ENCODE results near the gene RPGR.

Gene RPGR

GRCh38 chrX:38327775-38328081 is 419 bp upstream of the RPGR start:
- no peak for DNase-seq (ENCODE audit: low spot score)

DNA sequence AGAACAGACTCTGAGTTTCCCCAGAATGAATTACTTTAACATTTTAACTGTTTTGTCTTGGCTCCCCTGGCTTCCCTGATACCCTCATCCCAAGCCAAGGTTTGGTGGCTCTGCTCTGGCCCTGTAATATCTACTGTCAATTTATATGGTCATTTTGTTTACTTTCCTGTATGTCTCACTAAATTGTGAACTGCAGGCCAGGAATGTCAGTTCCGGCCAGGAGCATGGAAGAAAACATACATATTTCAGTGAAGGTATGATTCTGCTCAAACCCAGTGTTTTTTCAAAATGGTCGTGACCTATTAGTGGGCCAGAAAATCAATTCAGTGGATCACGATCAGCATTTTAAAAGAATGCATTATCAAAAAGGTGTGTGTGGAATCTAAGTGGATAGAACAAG is 1.2 kb downstream of the RPGR start:
- peak; percentile 49 for DNase-seq (ENCODE audit: low spot score)

GRCh38 chrX:38320819-38321218 is 6.5 kb downstream of the RPGR start:
- DNase-seq (ENCODE audit: low spot score), result no peak

- DNase-seq (ENCODE audit: low spot score), result no peak
Observed at GRCh38 chrX:38318606-38319005, 8.7 kb downstream of the RPGR start.

GRCh38 chrX:38318196-38318595 is 9.1 kb downstream of the RPGR start:
- no peak for DNase-seq (ENCODE audit: low spot score)

- DNase-seq (ENCODE audit: low spot score), result no peak
Observed at GRCh38 chrX:38315186-38315585, 12.1 kb downstream of the RPGR start.

DNA sequence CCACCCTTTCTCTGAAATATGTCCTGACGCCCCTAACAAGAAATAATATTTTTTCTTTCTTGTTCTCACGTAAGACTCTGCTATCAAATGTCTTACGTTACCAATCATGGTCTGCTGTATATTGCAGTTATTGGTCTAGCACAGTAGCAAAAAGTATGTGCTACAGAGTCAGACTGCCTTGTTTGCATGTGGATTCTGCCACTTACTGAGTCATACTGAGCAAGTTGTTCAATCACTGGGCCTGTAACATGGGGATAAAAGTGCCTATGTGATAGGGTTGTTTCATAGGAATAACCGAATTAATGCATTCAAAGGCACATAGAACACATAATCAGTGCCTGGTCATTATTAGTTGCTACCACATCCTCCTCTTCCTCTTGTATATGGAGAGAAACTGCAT is 14.1 kb downstream of the RPGR start:
- DNase-seq (ENCODE audit: low spot score), result peak; percentile 27

- DNase-seq (ENCODE audit: low spot score), result peak; percentile 94
Observed at GRCh38 chrX:38312436-38312835, 14.9 kb downstream of the RPGR start.

DNA sequence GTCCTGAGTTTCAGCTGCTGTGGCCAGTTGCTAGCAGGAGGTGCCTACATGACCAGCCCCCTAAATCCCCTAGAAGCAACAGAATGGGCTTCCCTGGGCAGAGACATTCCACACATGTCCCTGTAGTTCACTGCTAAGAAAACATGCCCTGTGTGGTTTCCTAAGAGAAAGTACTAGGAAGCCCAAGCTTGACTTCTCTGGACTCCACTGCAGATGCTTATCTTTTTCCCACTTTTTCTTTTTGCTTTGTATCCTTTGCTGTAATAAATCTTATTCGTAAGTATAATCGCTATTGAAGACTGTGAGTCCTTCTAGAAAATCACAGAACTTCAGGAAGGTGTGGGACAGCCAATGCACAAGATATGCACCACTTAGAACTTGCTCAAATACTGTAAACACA is 15.6 kb downstream of the RPGR start:
- DNase-seq (ENCODE audit: low spot score), result no peak

DNA sequence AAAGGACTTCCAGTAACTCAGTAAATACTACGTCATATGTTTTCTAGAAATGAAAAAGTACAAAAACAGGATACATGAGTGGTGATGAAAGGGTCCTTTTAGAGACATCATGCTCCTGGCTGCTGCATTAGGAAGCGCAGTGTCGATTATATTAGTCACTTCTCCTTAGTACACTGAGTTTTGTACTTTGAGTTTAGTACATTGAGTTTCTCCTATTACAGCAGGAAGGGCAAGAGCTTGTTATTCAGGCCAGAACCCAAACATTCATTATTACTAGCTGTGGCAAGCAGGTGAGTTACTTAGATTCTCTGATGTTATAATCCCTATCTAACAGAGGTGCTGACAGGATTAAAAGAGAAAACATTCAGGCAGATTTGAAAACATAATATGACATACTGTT is 21.3 kb downstream of the RPGR start:
- DNase-seq (ENCODE audit: low spot score), result no peak

DNA sequence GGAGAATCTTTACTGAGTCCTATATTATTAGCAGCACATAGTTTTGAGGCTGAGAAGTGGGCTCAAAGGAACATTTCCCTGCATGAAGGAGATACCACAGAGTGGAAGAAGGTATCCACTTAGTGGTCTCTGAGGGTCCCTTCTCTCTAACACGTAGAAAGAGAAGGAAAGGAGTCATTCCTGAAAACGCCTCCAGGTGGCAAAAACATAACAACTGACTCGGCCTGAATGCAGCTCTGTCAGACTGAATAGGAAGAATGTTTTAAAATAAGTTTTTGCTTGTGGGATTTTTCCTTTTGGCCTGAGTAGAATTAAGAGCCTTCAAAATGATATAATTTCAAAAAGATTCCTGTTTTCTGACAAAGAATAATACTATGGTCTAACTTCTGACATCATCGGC is 23.3 kb downstream of the RPGR start:
- peak; percentile 34 for DNase-seq (ENCODE audit: low spot score)

DNA sequence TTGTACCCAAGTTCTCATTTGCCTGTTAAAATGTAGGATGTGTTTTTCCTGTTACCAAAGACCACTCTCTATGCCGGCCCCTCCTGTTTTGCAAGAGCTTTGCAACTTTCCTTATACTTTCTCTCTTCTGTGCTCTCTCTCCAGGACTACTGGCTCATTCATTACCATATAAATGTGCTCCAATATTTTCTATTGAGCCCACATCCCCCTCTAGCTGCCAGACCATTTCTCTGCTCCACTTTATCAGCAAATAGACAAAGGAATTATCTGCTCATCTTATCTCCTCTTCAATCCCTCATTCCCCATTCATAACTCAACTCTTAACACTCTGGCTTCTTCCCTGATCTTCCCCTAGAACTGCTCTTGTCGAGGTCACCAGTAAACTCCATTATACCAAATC is 33.6 kb downstream of the RPGR start:
- no peak for DNase-seq (ENCODE audit: low spot score)

- no peak for DNase-seq (ENCODE audit: low spot score)
Observed at GRCh38 chrX:38287674-38288073, 39.6 kb downstream of the RPGR start.

DNA sequence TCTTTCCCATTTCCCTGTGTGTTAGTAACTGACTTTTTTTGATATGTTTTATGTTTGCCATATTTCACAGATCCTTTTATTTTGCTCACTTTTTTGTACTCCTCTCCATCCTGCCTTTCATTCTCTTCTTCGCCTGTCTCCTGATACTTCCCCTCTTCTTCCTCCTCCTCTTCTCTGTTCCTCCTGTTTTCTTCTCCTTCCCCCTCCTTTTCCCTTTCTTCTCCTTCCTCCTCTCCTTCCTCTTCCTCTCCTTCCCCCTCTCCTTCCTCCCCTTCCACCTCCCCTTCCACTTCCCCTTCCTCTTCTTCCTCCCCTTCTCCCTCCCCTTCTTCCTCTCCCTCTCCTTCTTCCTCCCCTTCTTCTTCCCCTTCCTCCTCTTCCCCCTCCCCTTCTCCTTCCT is 41.7 kb downstream of the RPGR start:
- DNase-seq (ENCODE audit: low spot score), result no peak

GRCh38 chrX:38282049-38282448 is 45.3 kb downstream of the RPGR start:
- DNase-seq (ENCODE audit: low spot score), result no peak

DNA sequence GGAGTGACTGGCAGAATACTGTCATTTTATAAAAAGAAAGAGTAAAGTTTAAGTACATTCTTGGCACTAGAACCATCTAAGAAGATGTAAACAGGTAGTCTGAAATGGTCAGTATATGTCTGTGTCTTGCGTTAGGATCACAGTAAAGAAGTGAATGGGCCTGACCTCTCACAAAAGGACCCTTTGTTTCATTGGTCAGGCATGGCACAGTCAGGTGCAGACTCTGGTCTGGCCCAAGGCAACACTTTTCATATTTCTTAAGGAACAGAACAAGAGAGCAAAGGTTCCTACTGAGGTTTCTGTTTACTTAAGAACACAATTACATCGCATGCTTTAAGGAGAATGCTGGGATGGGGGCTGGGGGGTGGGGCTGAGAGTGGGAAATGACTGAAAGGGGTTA is 48.1 kb downstream of the RPGR start:
- no peak for DNase-seq (ENCODE audit: low spot score)

DNA sequence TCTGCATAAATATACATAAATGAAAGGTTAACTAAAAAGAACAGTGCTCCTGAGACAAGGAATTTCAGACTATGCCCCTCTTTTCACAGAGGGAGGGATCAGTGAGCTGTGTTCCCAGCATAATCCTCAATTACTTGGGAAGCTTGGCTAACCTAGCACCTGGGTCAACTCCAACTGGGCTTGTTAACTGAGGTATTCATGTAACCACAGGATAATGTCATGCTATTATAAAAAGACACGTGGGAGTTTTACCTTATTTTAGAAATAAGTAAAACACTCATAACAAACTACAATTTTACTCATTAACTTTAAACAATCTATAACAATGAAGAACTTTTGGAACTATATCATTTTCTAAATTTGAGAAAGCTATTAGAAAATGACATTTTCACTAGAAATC is 48.6 kb downstream of the RPGR start:
- no peak for DNase-seq (ENCODE audit: low spot score)

GRCh38 chrX:38277802-38278201 is 49.5 kb downstream of the RPGR start:
- DNase-seq (ENCODE audit: low spot score), result no peak

DNA sequence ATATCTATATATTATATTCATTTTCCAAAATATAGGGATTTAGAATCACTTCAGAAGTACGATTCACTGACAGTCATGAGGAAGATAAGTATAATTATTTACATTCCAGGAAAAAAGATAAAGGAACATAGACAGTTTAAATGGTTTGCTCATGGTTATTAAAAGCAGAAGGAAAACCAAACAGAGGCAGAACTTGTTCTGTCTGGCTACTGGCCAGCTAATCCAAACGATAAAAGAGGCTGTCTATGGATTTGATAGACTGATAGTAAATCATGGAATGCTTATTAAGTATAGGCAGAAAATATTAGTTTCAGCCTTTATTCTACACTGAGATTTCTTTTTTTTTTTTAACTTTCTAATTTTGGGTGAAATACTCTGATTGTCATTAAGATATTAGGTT is 50.2 kb downstream of the RPGR start:
- no peak for DNase-seq (ENCODE audit: low spot score)

DNA sequence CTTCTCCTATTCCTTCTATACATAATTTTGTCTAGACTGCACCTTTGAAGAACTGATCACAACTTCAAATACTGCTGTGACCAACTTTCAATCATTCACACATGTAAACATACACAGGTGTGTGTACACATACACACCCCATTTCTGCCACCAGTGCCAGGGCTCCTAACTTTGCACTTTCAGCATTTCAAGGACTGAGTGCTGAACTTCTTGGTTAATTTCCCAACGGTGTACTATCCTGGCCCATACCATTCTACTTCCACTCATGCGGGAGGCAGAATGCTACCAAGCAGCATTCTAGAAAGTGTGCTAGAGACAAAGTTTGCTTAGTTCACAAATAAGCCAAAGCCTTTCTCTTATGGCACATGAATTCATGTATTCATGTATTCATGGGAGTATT is 51.2 kb downstream of the RPGR start:
- no peak for DNase-seq (ENCODE audit: low spot score)

DNA sequence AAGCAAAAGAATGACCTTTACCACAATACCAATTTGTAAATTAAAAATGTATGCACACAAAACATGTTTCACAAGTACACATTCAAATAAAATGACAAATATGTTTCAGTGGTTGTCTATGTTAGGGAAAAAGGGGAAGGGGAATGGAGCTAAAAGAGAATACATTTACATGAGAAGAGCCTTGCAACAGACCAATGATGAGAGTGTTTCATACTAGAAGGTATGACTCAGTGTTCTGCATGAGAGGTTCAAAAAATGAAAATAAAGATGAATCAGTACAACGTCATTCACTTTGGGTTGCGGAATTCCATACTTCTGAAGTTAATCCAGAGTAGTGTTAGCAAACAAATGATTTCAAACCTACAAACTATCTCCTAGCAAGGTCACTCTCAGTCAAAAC is 51.7 kb downstream of the RPGR start:
- DNase-seq (ENCODE audit: low spot score), result peak; percentile 90

DNA sequence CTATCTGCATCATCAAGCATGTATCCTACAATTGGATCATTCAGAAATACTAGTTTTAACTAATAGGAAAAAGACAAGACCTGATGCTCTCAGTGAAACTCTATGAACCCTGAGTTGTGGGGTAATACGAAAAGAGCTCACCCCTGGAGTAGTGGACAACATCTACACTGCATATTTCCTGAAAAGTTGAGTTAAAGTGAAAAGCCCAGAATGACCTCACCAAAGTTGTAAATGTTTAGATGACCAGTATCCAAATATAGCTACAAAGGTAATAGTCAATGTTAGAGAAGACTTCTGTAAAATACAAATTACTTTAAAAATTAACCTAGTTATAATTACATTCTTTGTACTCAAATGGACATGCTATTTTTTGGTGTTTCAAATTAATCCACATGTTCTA is 53.9 kb downstream of the RPGR start:
- no peak for DNase-seq (ENCODE audit: low spot score)

DNA sequence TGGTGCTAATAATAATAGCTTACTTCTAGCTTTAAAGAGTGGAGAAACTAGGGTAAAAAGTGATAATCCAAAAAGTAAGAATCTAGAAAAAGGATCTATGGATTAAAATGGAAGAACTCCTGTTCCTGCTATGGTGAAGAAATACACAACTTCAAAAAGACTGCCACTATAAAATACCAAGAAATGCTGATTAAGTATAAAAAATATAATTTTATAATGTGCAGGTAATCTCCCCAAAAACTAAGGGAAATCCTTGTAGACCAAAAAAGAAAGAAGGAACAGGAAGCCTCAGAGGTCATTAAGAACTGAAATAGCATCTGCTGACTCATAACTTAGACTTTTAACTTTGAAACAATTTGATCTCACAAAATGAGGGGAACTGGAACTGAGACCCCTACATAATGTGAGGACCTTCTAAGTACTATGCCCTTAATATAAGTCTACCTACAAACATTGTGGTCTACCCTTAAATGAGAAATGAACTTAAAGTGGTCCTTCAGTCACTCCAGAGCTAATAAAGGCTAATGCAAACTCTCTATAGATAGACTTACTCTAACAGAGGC is 56.1 kb downstream of the RPGR start:
- DNase-seq (ENCODE audit: low spot score), result no peak

DNA sequence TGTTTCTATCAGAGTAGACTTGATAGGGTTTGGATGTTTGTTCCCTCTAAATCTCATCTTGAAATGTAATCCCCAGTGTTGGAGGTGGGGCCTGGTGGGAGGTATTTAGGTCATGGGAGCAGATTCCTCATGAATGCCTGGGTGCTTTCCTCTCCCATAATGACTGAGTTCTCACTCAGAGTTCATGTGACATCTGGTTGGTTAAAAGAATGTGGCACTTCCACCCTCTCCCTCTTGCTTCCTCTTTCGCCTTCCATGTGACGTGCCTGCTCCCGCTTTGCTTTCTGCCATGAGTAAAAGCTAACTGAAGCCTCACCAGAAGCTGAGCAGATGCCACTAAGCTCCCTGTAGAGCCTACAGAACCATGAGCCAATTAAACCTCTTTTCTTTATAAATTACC is 59.3 kb downstream of the RPGR start:
- DNase-seq (ENCODE audit: low spot score), result no peak

Data from RKO (cell line).